Kidney epithelial cell (primary cell): ENCODE data around the gene PPP1R1C. TPM values are rescaled to one million over a fixed set of nuclear protein-coding genes. Genes with fewer than 3 reads are reported as not detected.

ENCODE experiments used
- DNase-seq: peaks from one replicate; pipeline ENCODE4 v3.0.0-alpha.2; 2010; ENCODE audit warnings: low read depth
- H3K27me3 ChIP-seq: 2 replicates; pipeline ENCODE4 v1.6.0; 2011; ENCODE audit warnings: low read length; ENCODE audit not compliant: control insufficient read depth, insufficient read depth
- H3K36me3 ChIP-seq: 2 replicates; pipeline ENCODE4 v1.5.1; 2011; ENCODE audit warnings: low read length; ENCODE audit not compliant: control insufficient read depth, insufficient read depth
- H3K4me3 ChIP-seq: 2 replicates; pipeline ENCODE4 v1.5.1; 2011; ENCODE audit warnings: low read depth, mild to moderate bottlenecking, control low read depth, low read length
- total RNA-seq: library from RNA; depleted of rRNA; stranded (reverse); fragments of >200 nt; gene quantifications from 2 replicates; pipeline ENCODE4 v1.2.3, GENCODE V29; 2015
- TF ChIP-seq, protein P1 (sequence below): IDR thresholded peaks from 2 replicates; pipeline ENCODE4 v1.5.1; 2011; ENCODE audit warnings: mild to moderate bottlenecking, moderate library complexity, low read length, control low read depth, inconsistent platforms; ENCODE audit not compliant: insufficient read depth, poor library complexity, severe bottlenecking

The PPP1R1C gene, protein sequence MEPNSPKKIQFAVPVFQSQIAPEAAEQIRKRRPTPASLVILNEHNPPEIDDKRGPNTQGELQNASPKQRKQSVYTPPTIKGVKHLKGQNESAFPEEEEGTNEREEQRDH
- 2.1 and 4.9 TPM in 2 replicates for total RNA-seq

DNA sequence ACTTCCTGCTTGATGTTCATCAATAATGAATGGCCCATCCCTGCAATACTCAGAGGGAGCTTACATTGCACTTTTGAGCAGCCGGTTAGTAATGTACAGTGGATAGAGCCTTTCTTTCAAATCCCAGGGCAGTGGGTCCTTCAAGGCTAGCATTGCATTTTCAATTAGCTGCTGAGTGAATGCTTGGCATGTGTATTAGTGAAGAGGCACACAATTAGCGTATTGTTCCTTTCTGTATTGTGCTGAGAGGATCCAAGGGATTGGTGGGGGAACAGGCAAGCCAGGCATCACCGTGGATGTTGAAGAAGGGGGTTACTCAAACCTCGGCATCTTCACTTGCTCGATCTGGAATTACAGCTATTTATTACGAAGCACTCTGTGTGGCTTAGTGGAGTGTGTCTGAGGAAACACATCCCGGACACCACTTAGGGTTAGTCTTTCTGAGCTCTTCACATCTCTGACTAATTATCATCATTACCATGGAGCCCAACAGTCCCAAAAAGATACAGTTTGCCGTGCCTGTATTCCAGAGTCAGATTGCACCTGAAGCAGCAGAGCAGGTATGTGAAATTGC lies at the start of gene PPP1R1C:
Gene PPP1R1C (plus strand): TSS at position 222 of the 574 bp plus-strand sequence. CDS start 258 bp downstream, at position 480.
- DNase-seq, result no peak
- H3K4me3 ChIP-seq, result no peak within 1 kb of the TSS
- TF ChIP-seq, protein P1, sequence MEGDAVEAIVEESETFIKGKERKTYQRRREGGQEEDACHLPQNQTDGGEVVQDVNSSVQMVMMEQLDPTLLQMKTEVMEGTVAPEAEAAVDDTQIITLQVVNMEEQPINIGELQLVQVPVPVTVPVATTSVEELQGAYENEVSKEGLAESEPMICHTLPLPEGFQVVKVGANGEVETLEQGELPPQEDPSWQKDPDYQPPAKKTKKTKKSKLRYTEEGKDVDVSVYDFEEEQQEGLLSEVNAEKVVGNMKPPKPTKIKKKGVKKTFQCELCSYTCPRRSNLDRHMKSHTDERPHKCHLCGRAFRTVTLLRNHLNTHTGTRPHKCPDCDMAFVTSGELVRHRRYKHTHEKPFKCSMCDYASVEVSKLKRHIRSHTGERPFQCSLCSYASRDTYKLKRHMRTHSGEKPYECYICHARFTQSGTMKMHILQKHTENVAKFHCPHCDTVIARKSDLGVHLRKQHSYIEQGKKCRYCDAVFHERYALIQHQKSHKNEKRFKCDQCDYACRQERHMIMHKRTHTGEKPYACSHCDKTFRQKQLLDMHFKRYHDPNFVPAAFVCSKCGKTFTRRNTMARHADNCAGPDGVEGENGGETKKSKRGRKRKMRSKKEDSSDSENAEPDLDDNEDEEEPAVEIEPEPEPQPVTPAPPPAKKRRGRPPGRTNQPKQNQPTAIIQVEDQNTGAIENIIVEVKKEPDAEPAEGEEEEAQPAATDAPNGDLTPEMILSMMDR, result no peak
- no peaks in the 10 kb centered on the region for H3K27me3 ChIP-seq
- no peaks in the 10 kb centered on the region for H3K36me3 ChIP-seq

DNA sequence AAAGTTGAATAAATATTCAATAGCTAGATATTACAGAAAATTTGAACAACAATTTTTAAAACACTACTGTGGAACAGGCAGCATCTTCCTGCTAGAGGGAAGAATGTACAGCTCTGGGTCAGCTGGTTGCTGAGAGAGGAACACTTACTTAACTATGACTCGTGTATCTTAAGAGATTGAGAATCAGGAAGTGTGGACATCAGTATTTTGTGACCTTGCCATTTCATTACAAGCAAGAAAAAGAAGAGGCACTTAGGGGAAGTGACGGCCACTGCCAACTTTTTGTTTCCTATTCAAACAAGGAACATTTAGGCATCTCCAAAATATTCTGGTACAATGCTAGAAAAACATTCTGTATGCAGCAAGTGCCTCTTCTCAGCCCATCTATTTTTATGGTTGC lies 48.2 kb upstream of the PPP1R1C start:
- TF ChIP-seq, protein P1, result no peak
- H3K36me3 ChIP-seq, result no peaks in the 10 kb centered on the region

DNA sequence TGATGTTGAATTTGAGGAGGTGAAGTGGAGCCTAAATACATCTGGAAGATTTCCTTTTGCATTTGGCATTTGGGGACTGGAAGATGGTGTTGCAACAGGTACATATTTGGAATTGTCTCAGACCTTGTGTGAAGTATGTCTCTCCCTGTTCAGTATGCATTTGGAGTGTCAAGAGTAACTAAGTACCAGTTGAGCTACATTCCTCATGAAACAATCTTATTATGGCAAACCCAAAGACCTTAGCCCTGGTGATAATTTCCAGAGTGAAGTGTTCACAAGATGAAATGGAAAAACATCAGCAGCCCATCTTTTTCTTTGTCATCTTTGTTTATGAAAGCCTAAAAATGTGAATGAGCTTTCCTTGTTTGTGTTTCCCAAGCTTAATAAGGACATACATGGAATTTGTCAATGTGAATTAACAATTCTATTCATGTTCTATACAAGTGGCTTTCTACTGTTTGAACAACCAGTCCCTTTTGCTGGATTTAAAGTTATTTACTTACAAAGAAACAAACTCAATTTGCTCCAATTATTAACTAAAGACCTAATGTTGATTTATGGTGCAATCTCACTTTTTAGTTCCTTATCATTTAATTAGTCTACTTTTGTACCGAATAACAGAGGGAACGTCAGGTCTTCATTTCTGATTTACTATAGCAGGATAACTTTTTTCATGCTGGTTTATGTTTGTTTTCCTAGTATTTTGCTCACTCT lies 42.1 kb upstream of the PPP1R1C start:
- TF ChIP-seq, protein P1, result no peak
- H3K36me3 ChIP-seq, result no peaks in the 10 kb centered on the region
- no peak overlapping the region for H3K4me3 ChIP-seq
- DNase-seq, result no peak
- no peaks in the 10 kb centered on the region for H3K27me3 ChIP-seq

More for the DNA sequence above, 48.2 kb upstream of the PPP1R1C start:
- H3K4me3 ChIP-seq, result no peak overlapping the region
- no peak for DNase-seq
- no peaks in the 10 kb centered on the region for H3K27me3 ChIP-seq

DNA sequence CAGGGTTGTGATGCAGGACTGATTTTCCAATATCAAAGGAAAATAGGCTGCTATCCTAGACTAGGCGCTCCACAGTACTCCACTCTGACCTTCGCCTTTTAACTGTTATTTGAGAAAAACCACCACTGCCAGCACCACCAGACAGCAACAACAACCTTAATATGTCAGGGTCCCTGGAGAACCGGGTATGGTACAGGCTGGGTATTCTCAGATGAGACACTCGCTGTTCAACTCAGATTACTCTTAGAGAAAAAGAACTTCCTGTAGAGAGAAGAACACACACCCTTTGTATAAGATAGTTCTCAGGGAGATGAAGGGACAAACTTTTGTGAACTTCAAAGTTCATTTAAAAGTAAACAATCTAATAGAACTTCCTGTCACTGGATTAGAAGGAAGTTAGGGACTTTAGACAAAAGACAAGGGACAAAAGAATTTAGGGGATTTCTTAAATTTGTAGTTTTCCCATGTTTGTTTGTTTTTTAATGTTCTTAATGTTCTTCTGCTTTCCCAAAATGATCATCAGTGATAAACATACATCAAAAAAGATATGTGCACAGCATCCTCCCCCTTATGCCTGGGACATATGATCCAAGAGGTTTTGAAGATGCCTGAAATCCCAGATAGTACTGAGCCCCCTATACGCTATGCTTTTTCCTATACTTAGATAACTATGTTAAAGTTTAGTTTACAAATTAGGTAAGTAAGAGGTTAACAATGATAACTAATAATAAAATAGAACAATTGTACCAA lies 41.3 kb upstream of the PPP1R1C start:
- H3K4me3 ChIP-seq, result no peak overlapping the region
- H3K27me3 ChIP-seq, result no peaks in the 10 kb centered on the region
- DNase-seq, result no peak
- H3K36me3 ChIP-seq, result no peaks in the 10 kb centered on the region
- TF ChIP-seq, protein P1, result no peak

DNA sequence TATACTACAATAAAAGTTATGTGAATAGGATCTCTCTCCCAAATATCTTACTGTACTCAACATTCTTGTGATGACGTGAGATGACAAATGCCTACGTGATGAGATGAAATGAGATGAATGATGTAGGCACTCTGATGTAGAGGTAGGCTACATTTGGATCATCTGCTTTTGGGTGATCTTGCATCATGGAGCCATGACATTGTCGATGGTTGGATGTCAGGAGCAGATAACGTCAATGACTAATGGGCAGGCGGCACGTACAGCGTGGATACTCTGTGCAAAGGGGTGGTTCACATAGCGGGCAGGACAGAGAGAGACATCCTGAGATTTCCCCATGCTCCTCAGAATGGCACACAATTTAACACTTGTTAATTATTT lies 40.8 kb upstream of the PPP1R1C start:
- Histone ChIP-seq H3K36me3 (no peaks in the 10 kb centered on the region), H3K4me3 (no peak overlapping the region), H3K27me3 (no peaks in the 10 kb centered on the region)
- DNase-seq, result no peak
- TF ChIP-seq, protein P1, result no peak
